AG10803 (cell line): ENCODE data around the gene HIPK2.
A peak's percentile ranks its signal among the peaks of the same experiment; 100 is the strongest.

Experiments used
- DNase-seq: peaks from one replicate; pipeline ENCODE4 v3.0.0; 2010; ENCODE audit warnings: low read depth
- H3K4me3 ChIP-seq: 2 replicates; pipeline ENCODE4 v1.5.1; 2011; ENCODE audit warnings: mild to moderate bottlenecking, low read length, control low read depth
- CTCF ChIP-seq: conservative IDR thresholded peaks from 2 replicates; pipeline ENCODE4 v1.5.1; 2011; ENCODE audit warnings: mild to moderate bottlenecking, low read length, control low read depth, inconsistent platforms

Gene HIPK2

GRCh38 chr7:139698844-139699243 is 79.0 kb downstream of the HIPK2 start:
- no peak for TF ChIP-seq CTCF
- no peak for DNase-seq
- H3K4me3 ChIP-seq = no peak overlapping the region

GRCh38 chr7:139698278-139698677 is 79.5 kb downstream of the HIPK2 start:
- no peak for TF ChIP-seq CTCF
- no peak overlapping the region for H3K4me3 ChIP-seq
- DNase-seq = no peak

GRCh38 chr7:139697056-139697455 is 80.7 kb downstream of the HIPK2 start:
- TF ChIP-seq CTCF = no peak
- no peak for DNase-seq
- no peak overlapping the region for H3K4me3 ChIP-seq

GRCh38 chr7:139696552-139696951 is 81.2 kb downstream of the HIPK2 start:
- H3K4me3 ChIP-seq = no peak overlapping the region
- DNase-seq = no peak
- TF ChIP-seq CTCF = no peak

- DNase-seq = peak; percentile 69
- no peak overlapping the region for H3K4me3 ChIP-seq
- TF ChIP-seq CTCF = no peak
Observed at GRCh38 chr7:139695588-139695987, 82.2 kb downstream of the HIPK2 start.

GRCh38 chr7:139695051-139695450 is 82.7 kb downstream of the HIPK2 start:
- TF ChIP-seq CTCF = no peak
- no peak overlapping the region for H3K4me3 ChIP-seq
- DNase-seq = no peak

GRCh38 chr7:139694389-139694676 is 83.5 kb downstream of the HIPK2 start:
- no peak overlapping the region for H3K4me3 ChIP-seq
- TF ChIP-seq CTCF = no peak
- no peak for DNase-seq
